Endothelial cell of umbilical vein (primary cell): ENCODE results near the gene CDC45.

Experiments
- POLR2A ChIP-seq: IDR thresholded peaks from 2 replicates; pipeline ENCODE4 v1.6.1; 2012; ENCODE audit warnings: low read depth, mild to moderate bottlenecking, control low read depth, low read length
- POLR2AphosphoS5 ChIP-seq: IDR thresholded peaks from 2 replicates; pipeline ENCODE4 v1.6.1; 2012; ENCODE audit warnings: low read depth, mild to moderate bottlenecking, control low read depth, low read length, moderate library complexity; ENCODE audit not compliant: insufficient read depth
- TF ChIP-seq, protein P1 (sequence below), 2 donors: IDR thresholded peaks; 1 replicate in 1 of 2; 2 replicates in 1 of 2; pipeline ENCODE4 v1.5.1; 2011; ENCODE audit warnings: low read length in 2 of 2, mild to moderate bottlenecking in 2 of 2, moderate library complexity in 2 of 2, control low read depth in 1 of 2, inconsistent platforms in 1 of 2, low read depth in 1 of 2; ENCODE audit not compliant: insufficient read depth in 1 of 2; ENCODE audit errors: extremely low read depth in 1 of 2
- TF ChIP-seq, protein P2 (sequence below): IDR thresholded peaks from 2 replicates; pipeline ENCODE4 v1.6.1; 2011; ENCODE audit not compliant: insufficient read depth, insufficient read length

GRCh38 chr22:19467912-19468311 lies 11.8 kb upstream of the CDC45 start:
- TF ChIP-seq, protein P1, sequence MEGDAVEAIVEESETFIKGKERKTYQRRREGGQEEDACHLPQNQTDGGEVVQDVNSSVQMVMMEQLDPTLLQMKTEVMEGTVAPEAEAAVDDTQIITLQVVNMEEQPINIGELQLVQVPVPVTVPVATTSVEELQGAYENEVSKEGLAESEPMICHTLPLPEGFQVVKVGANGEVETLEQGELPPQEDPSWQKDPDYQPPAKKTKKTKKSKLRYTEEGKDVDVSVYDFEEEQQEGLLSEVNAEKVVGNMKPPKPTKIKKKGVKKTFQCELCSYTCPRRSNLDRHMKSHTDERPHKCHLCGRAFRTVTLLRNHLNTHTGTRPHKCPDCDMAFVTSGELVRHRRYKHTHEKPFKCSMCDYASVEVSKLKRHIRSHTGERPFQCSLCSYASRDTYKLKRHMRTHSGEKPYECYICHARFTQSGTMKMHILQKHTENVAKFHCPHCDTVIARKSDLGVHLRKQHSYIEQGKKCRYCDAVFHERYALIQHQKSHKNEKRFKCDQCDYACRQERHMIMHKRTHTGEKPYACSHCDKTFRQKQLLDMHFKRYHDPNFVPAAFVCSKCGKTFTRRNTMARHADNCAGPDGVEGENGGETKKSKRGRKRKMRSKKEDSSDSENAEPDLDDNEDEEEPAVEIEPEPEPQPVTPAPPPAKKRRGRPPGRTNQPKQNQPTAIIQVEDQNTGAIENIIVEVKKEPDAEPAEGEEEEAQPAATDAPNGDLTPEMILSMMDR (IDR thresholded peaks at IDR 0.05; ENCODE audit: extremely low read depth in 1 of 2, insufficient read depth in 1 of 2, low read depth in 1 of 2, low read length in 2 of 2), result no peak
- TF ChIP-seq, protein P2, sequence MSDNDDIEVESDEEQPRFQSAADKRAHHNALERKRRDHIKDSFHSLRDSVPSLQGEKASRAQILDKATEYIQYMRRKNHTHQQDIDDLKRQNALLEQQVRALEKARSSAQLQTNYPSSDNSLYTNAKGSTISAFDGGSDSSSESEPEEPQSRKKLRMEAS, result no peak
- TF ChIP-seq POLR2A, result no peak
- no peak for TF ChIP-seq POLR2AphosphoS5
